HepG2 (cell line): ENCODE measurements around the gene ALDH1L2. TPM values are rescaled to one million over a fixed set of nuclear protein-coding genes. Genes with fewer than 3 reads are reported as not detected.
A peak's percentile ranks its signal among the peaks of the same experiment; 100 is the strongest.

Source experiments
- EZH2 ChIP-seq: conservative IDR thresholded peaks from 2 replicates; pipeline ENCODE4 v1.6.1; 2012; ENCODE audit warnings: mild to moderate bottlenecking, low read depth, low read length, moderate library complexity
- NFAT5 ChIP-seq: sonication (generic); formaldehyde crosslinking; IDR thresholded peaks from 2 replicates; pipeline ENCODE4 v1.4.0; 2020; ENCODE audit warnings: missing genetic modification reagents
- NR2F1 ChIP-seq, 2 experiments: fragments of 450-650 bp in 1 of 2; formaldehyde crosslinking in 1 of 2; IDR thresholded peaks; 2 replicates each; pipeline versions ENCODE4 v1.5.0 to v1.6.1; 2016 to 2020; ENCODE audit warnings: mild to moderate bottlenecking in 1 of 2, missing compliant biosample characterization in 1 of 2, missing genetic modification reagents in 1 of 2, moderate library complexity in 1 of 2
- PLRG1 ChIP-seq: fragments of 450-650 bp; conservative IDR thresholded peaks from 2 replicates; pipeline ENCODE4 v1.6.1; 2016
- POLR2A ChIP-seq, 2 experiments: IDR thresholded peaks; 2 replicates each; pipeline ENCODE4 v1.6.1; 2011; ENCODE audit warnings: low read depth in 2 of 2, low read length in 2 of 2, mild to moderate bottlenecking in 1 of 2, moderate library complexity in 1 of 2; ENCODE audit not compliant: insufficient read depth in 1 of 2
- RORA ChIP-seq: sonication (generic); formaldehyde crosslinking; IDR thresholded peaks from 2 replicates; pipeline ENCODE4 v1.5.0; 2020; ENCODE audit warnings: mild to moderate bottlenecking, missing genetic modification reagents, moderate library complexity
- TFDP1 ChIP-seq: IDR thresholded peaks from 2 replicates; pipeline ENCODE4 v1.6.1; 2016; ENCODE audit warnings: missing compliant biosample characterization, missing genetic modification reagents, borderline replicate concordance
- ZMAT5 ChIP-seq: sonication (generic); formaldehyde crosslinking; IDR thresholded peaks from 2 replicates; pipeline ENCODE4 v1.5.0; 2020; ENCODE audit warnings: mild to moderate bottlenecking, low read depth, missing genetic modification reagents, borderline replicate concordance
- ZNF484 ChIP-seq: sonication (generic); formaldehyde crosslinking; IDR thresholded peaks from 2 replicates; pipeline ENCODE4 v1.5.1; 2020; ENCODE audit warnings: mild to moderate bottlenecking, low read depth, missing genetic modification reagents, borderline replicate concordance
- ZNF589 ChIP-seq: sonication (generic); formaldehyde crosslinking; conservative IDR thresholded peaks from 2 replicates; pipeline ENCODE4 v1.8.0; 2022; ENCODE audit warnings: mild to moderate bottlenecking, moderate library complexity, missing genetic modification reagents
- ZSCAN31 ChIP-seq: sonication (generic); formaldehyde crosslinking; IDR thresholded peaks from 2 replicates; pipeline ENCODE4 v1.5.0; 2020; ENCODE audit warnings: low read depth, mild to moderate bottlenecking, missing genetic modification reagents
- polyA plus RNA-seq, 8 experiments: library from polyadenylated mRNA; depleted of rRNA in 3 of 8; stranded (reverse) in 7 of 8; unstranded in 1 of 8; fragments of >200 nt; fragmentation: Illumina TruSeq in 4 of 8; extraction: Trizol in 4 of 8; gene quantifications; 2 replicates each; pipeline versions ENCODE4 v1.2.1 to v1.2.3, GENCODE V29; 2011 to 2016; ENCODE audit warnings: low read depth in 4 of 8, missing spikeins in 1 of 8, mixed read lengths in 1 of 8; ENCODE audit not compliant: insufficient read depth in 1 of 8
- total RNA-seq, 5 experiments: library from RNA; depleted of rRNA; stranded (reverse); fragments of >200 nt; fragmentation: Illumina TruSeq; extraction: Trizol; gene quantifications; 2 replicates each; pipeline ENCODE4 v1.2.3, GENCODE V29; 2016; ENCODE audit warnings: low read depth in 1 of 5
- TF ChIP-seq, protein P1 (sequence below): sonication (generic); formaldehyde crosslinking; IDR thresholded peaks from 2 replicates; pipeline ENCODE4 v1.5.0; 2020; ENCODE audit warnings: mild to moderate bottlenecking, missing genetic modification reagents

Gene ALDH1L2
- total and polyA plus RNA-seq, 2 of the 13 experiments (the other 11 are each of a cell fraction or from before 2014, with no cell fraction given): 0.40 to 4.6 TPM

- TF ChIP-seq NFAT5 (peak; percentile 57; the same call in 1 of the 2 replicates), ZNF589 (peak; percentile 78; the same call in 1 of the 2 replicates), ZNF484 (CRISPR knock-in tag) (peak; percentile 68; the same call in 1 of the 2 replicates), PLRG1 (no peak), TFDP1 (peak; percentile 87; the same call in 1 of the 2 replicates), EZH2 (no peak), POLR2A (IDR thresholded peaks at IDR 0.05; ENCODE audit: insufficient read depth in 1 of 2, low read depth in 2 of 2, low read length in 2 of 2) (peak; percentile 97 to 99), ZSCAN31 (peak; percentile 95), ZMAT5 (no peak), RORA (no peak), NR2F1 (CRISPR knock-in tag; IDR thresholded peaks at IDR 0.05) (no peak)
- TF ChIP-seq, protein P1, sequence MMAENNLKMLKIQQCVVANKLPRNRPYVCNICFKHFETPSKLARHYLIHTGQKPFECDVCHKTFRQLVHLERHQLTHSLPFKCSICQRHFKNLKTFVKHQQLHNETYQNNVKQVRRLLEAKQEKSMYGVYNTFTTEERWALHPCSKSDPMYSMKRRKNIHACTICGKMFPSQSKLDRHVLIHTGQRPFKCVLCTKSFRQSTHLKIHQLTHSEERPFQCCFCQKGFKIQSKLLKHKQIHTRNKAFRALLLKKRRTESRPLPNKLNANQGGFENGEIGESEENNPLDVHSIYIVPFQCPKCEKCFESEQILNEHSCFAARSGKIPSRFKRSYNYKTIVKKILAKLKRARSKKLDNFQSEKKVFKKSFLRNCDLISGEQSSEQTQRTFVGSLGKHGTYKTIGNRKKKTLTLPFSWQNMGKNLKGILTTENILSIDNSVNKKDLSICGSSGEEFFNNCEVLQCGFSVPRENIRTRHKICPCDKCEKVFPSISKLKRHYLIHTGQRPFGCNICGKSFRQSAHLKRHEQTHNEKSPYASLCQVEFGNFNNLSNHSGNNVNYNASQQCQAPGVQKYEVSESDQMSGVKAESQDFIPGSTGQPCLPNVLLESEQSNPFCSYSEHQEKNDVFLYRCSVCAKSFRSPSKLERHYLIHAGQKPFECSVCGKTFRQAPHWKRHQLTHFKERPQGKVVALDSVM: peak; percentile 72; the same call in 1 of the 2 replicates
Measured at GRCh38 chr12:105107494-105108371, 23.5 kb upstream of the ALDH1L2 start, which contains the start of gene WASHC4 (continued).
